Panc1 (cell line): ENCODE data around the gene UMAD1. TPM values are rescaled to one million over a fixed set of nuclear protein-coding genes. Genes with fewer than 3 reads are reported as not detected.

ENCODE experiments used
- ATAC-seq: fragments of 200-7000 bp; cut with Tn5 transposase; 2 replicates; pipeline ENCODE4 v1.9.1; 2020; ENCODE audit warnings: mild to moderate bottlenecking, moderate library complexity
- BruUV-seq: library from RNA; stranded (reverse); fragments of 400-500 nt; replicated peaks from 2 replicates; lab custom pipeline; 2021; lab: Mats Ljungman, UMichigan
- CTCF ChIA-PET: fragments of 300-600 bp; sonication (Branson Sonifier 250); formaldehyde crosslinking; loops from one replicate; lab custom pipeline; 2022; ENCODE audit warnings: antibody characterized with exemption; lab: Charles Lee
- POLR2A ChIA-PET: fragments of 300-600 bp; sonication (Branson Sonifier 250); formaldehyde crosslinking; loops from one replicate; lab custom pipeline; 2022; ENCODE audit warnings: antibody characterized with exemption; lab: Charles Lee
- DNase-seq: peaks from one replicate; pipeline ENCODE4 v3.0.0-alpha.2; 2010; ENCODE audit warnings: low read depth, low spot score
- H3K27ac ChIP-seq: 2 replicates; pipeline ENCODE4 v1.5.1; 2011; ENCODE audit warnings: mild to moderate bottlenecking, low read length, inconsistent platforms
- H3K27me3 ChIP-seq: fragments of 200-500 bp; sonication (Bioruptor generic); 2 replicates; pipeline ENCODE4 v1.6.0; 2014; ENCODE audit warnings: low read length, inconsistent platforms; ENCODE audit not compliant: control insufficient read depth, insufficient read depth
- H3K36me3 ChIP-seq: fragments of 200-500 bp; sonication (Bioruptor generic); 2 replicates; pipeline ENCODE4 v1.5.1; 2014; ENCODE audit warnings: inconsistent platforms, mild to moderate bottlenecking, low read length, moderate library complexity; ENCODE audit not compliant: control insufficient read depth, insufficient read depth
- H3K4me1 ChIP-seq: 2 replicates; pipeline ENCODE4 v1.5.1; 2011; ENCODE audit warnings: inconsistent platforms, mild to moderate bottlenecking, low read length, moderate library complexity; ENCODE audit not compliant: control insufficient read depth, insufficient read depth
- H3K4me3 ChIP-seq, 2 experiments: 2 replicates each; pipeline ENCODE4 v1.5.1; 2011 to 2012; ENCODE audit warnings: low read depth in 2 of 2, low read length in 2 of 2, mild to moderate bottlenecking in 2 of 2, inconsistent platforms in 1 of 2, moderate library complexity in 1 of 2
- H3K9me3 ChIP-seq: fragments of 200-500 bp; sonication (Bioruptor generic); 2 replicates; pipeline ENCODE4 v1.5.1; 2014; ENCODE audit warnings: low read depth, mild to moderate bottlenecking, inconsistent platforms, low read length, moderate library complexity; ENCODE audit not compliant: control insufficient read depth, insufficient read depth
- CTCF ChIP-seq: fragments of 450-650 bp; IDR thresholded peaks from 2 replicates; pipeline ENCODE4 v1.5.1; 2017; ENCODE audit warnings: mild to moderate bottlenecking
- POLR2AphosphoS5 ChIP-seq: IDR thresholded peaks from 2 replicates; pipeline ENCODE4 v1.6.1; 2012; ENCODE audit warnings: mild to moderate bottlenecking, low read depth, low read length, moderate library complexity
- REST ChIP-seq, 2 experiments: IDR thresholded peaks; 2 replicates each; pipeline ENCODE4 v1.6.1; 2011 to 2012; ENCODE audit warnings: low read depth in 2 of 2, control low read depth in 1 of 2, low read length in 1 of 2, mild to moderate bottlenecking in 1 of 2, moderate library complexity in 1 of 2; ENCODE audit not compliant: insufficient read depth in 1 of 2
- SIN3A ChIP-seq: IDR thresholded peaks from 2 replicates; pipeline ENCODE4 v1.6.1; 2012; ENCODE audit warnings: low read depth, mild to moderate bottlenecking, low read length, moderate library complexity, borderline replicate concordance; ENCODE audit not compliant: insufficient read depth
- TCF7L2 ChIP-seq: IDR thresholded peaks from 2 replicates; pipeline ENCODE4 v1.6.1; 2011; ENCODE audit warnings: mild to moderate bottlenecking, low read depth, low read length, inconsistent platforms
- in situ Hi-C: cut with HindIII; loops from 2 replicates; pipeline ENCODE4 v1.10.0; 2016; ENCODE audit warnings: low sequenced_read_pairs, low pct_unique_long_range_greater_than_20kb
- intact Hi-C: fragments of 100-400 bp; cut with micrococcal nuclease; formaldehyde crosslinking; loops from one replicate; pipeline ENCODE4 v1.10.0; 2022; ENCODE audit not compliant: unreplicated experiment
- total RNA-seq: library from RNA; stranded (reverse); gene quantifications from one replicate; pipeline ENCODE4 v1.2.1, GENCODE V29; 2021; ENCODE audit not compliant: unreplicated experiment

The UMAD1 gene
- total RNA-seq, 1 experiment from 2014 or later = 19.9 TPM

GRCh38 chr7:7895004-7895650, 254.6 kb downstream of the UMAD1 start:
- intact Hi-C loops (no loop called here), in situ Hi-C loops (no loop called here)
- no peak overlapping the region for H3K27ac ChIP-seq
- no peaks in the 10 kb centered on the region for H3K27me3 ChIP-seq
- CTCF ChIA-PET = no interaction called here
- H3K9me3 ChIP-seq = no peaks in the 10 kb centered on the region
- no TSS peak for BruUV-seq
- DNase-seq (no peak), ATAC-seq (no peak)
- no peaks in the 10 kb centered on the region for H3K36me3 ChIP-seq
- TF ChIP-seq SIN3A = no peak
- no peak for TF ChIP-seq CTCF
- no peak for TF ChIP-seq REST (IDR thresholded peaks at IDR 0.05; ENCODE audit: insufficient read depth in 1 of 2, low read depth in 2 of 2, low read length in 1 of 2)
- no peaks in the 10 kb centered on the region for H3K4me1 ChIP-seq
- POLR2A ChIA-PET = no interaction called here
- no peak overlapping the region for H3K4me3 ChIP-seq

GRCh38 chr7:7895754-7896153, 255.2 kb downstream of the UMAD1 start:
- TF ChIP-seq CTCF = no peak
- no peak for TF ChIP-seq TCF7L2
- no peak for TF ChIP-seq REST (IDR thresholded peaks at IDR 0.05; ENCODE audit: insufficient read depth in 1 of 2, low read depth in 2 of 2, low read length in 1 of 2)
- no peak for TF ChIP-seq POLR2AphosphoS5
- no peak for TF ChIP-seq SIN3A
- no peak for ATAC-seq
- POLR2A ChIA-PET = no interaction called here
- Histone ChIP-seq H3K4me1 (no peaks in the 10 kb centered on the region), H3K27ac (no peak overlapping the region), H3K27me3 (no peaks in the 10 kb centered on the region), H3K9me3 (no peaks in the 10 kb centered on the region), H3K4me3 (no peak overlapping the region), H3K36me3 (no peaks in the 10 kb centered on the region)
- intact Hi-C loops = no loop called here
- CTCF ChIA-PET = no interaction called here
- in situ Hi-C loops = no loop called here
- DNase-seq = no peak
- no TSS peak for BruUV-seq
